ENCODE data around the gene HERPUD2. TPM values are rescaled to one million over a fixed set of nuclear protein-coding genes. Genes with fewer than 3 reads are reported as not detected.

HERPUD2 gene
- total and polyA plus RNA-seq, 5 donors, result 8.4 to 16.8 (median 16.2) TPM

GRCh38 chr7:35725280-35725680 is 30.3 kb upstream of the HERPUD2 start:
- intact Hi-C loops (cut with DNase I), result no loop called here
- ATAC-seq (no peak), DNase-seq (no peak)
- no peaks in the 10 kb centered on the region for H3K27me3 ChIP-seq (ENCODE audit: control insufficient read depth, insufficient read depth)
- H3K9me3 ChIP-seq (ENCODE audit: control insufficient read depth, low read length), result no peaks in the 10 kb centered on the region
- no peak overlapping the region for H3K4me3 ChIP-seq (ENCODE audit: low read length)
- WGBS, result 86% methylated on average over 10 of the region's 10 CpGs
- H3K4me1 ChIP-seq (ENCODE audit: control insufficient read depth, insufficient read depth, low read length), result peaks cover 10% of the 10 kb centered on the region
- H3K27ac ChIP-seq (ENCODE audit: low read length), result no peak overlapping the region

GRCh38 chr7:35723011-35723410 is 28.1 kb upstream of the HERPUD2 start:
- ATAC-seq (no peak), DNase-seq (no peak)
- H3K4me3 ChIP-seq (ENCODE audit: low read length), result no peak overlapping the region
- H3K9me3 ChIP-seq (ENCODE audit: control insufficient read depth, low read length), result no peaks in the 10 kb centered on the region
- peaks cover 7% of the 10 kb centered on the region for H3K4me1 ChIP-seq (ENCODE audit: control insufficient read depth, insufficient read depth, low read length)
- H3K27ac ChIP-seq (ENCODE audit: low read length), result no peak overlapping the region
- no peaks in the 10 kb centered on the region for H3K27me3 ChIP-seq (ENCODE audit: control insufficient read depth, insufficient read depth)
- intact Hi-C loops (cut with DNase I), result no loop called here
- 96% methylated on average over 4 of the region's 4 CpGs for WGBS

GRCh38 chr7:35722054-35722849 is 27.3 kb upstream of the HERPUD2 start:
- H3K9me3 ChIP-seq (ENCODE audit: control insufficient read depth, low read length), result no peaks in the 10 kb centered on the region
- no peak for DNase-seq
- no peak for ATAC-seq
- no peak overlapping the region for H3K27ac ChIP-seq (ENCODE audit: low read length)
- no peak overlapping the region for H3K4me3 ChIP-seq (ENCODE audit: low read length)
- 64% methylated on average over 7 of the region's 7 CpGs for WGBS
- no peaks in the 10 kb centered on the region for H3K27me3 ChIP-seq (ENCODE audit: control insufficient read depth, insufficient read depth)
- intact Hi-C loops (cut with DNase I), result no loop called here
- H3K4me1 ChIP-seq (ENCODE audit: control insufficient read depth, insufficient read depth, low read length), result peaks cover 7% of the 10 kb centered on the region

GRCh38 chr7:35721288-35721687 is 26.4 kb upstream of the HERPUD2 start:
- Histone ChIP-seq H3K4me1 (ENCODE audit: control insufficient read depth, insufficient read depth, low read length) (peaks cover 7% of the 10 kb centered on the region), H3K4me3 (ENCODE audit: low read length) (no peak overlapping the region), H3K27ac (ENCODE audit: low read length) (no peak overlapping the region), H3K9me3 (ENCODE audit: control insufficient read depth, low read length) (no peaks in the 10 kb centered on the region), H3K27me3 (ENCODE audit: control insufficient read depth, insufficient read depth) (no peaks in the 10 kb centered on the region)
- no peak for ATAC-seq
- intact Hi-C loops (cut with DNase I), result no loop called here
- 79% methylated on average over 2 of the region's 2 CpGs for WGBS
- no peak for DNase-seq

GRCh38 chr7:35720849-35721248 is 25.9 kb upstream of the HERPUD2 start:
- H3K4me3 ChIP-seq (ENCODE audit: low read length), result no peak overlapping the region
- no peak for ATAC-seq
- no peak for DNase-seq
- H3K27me3 ChIP-seq (ENCODE audit: control insufficient read depth, insufficient read depth), result no peaks in the 10 kb centered on the region
- H3K27ac ChIP-seq (ENCODE audit: low read length), result no peak overlapping the region
- H3K4me1 ChIP-seq (ENCODE audit: control insufficient read depth, insufficient read depth, low read length), result peaks cover 7% of the 10 kb centered on the region
- no peaks in the 10 kb centered on the region for H3K9me3 ChIP-seq (ENCODE audit: control insufficient read depth, low read length)
- intact Hi-C loops (cut with DNase I), result no loop called here

GRCh38 chr7:35720032-35720431 is 25.1 kb upstream of the HERPUD2 start:
- DNase-seq (no peak), ATAC-seq (no peak)
- Histone ChIP-seq H3K4me3 (ENCODE audit: low read length) (no peak overlapping the region), H3K27ac (ENCODE audit: low read length) (no peak overlapping the region), H3K9me3 (ENCODE audit: control insufficient read depth, low read length) (no peaks in the 10 kb centered on the region), H3K4me1 (ENCODE audit: control insufficient read depth, insufficient read depth, low read length) (peaks cover 7% of the 10 kb centered on the region), H3K27me3 (ENCODE audit: control insufficient read depth, insufficient read depth) (no peaks in the 10 kb centered on the region)
- WGBS, result 96% methylated on average over 1 of the region's 1 CpG
- intact Hi-C loops (cut with DNase I), result no loop called here

GRCh38 chr7:35718047-35718446 is 23.1 kb upstream of the HERPUD2 start:
- Histone ChIP-seq H3K27me3 (ENCODE audit: control insufficient read depth, insufficient read depth) (no peaks in the 10 kb centered on the region), H3K9me3 (ENCODE audit: control insufficient read depth, low read length) (no peaks in the 10 kb centered on the region), H3K27ac (ENCODE audit: low read length) (no peak overlapping the region), H3K4me3 (ENCODE audit: low read length) (no peak overlapping the region), H3K4me1 (ENCODE audit: control insufficient read depth, insufficient read depth, low read length) (peaks cover 7% of the 10 kb centered on the region)
- DNase-seq (no peak), ATAC-seq (no peak)
- 83% methylated on average over 1 of the region's 1 CpG for WGBS
- intact Hi-C loops (cut with DNase I), result loop anchor here in 2 of 4 donors (5.0 to 10.0 kb wide), 2 partner anchors 84 to 87 kb away; partner anchors contain the start of gene SEPTIN7 (in 2 of the 2)

- H3K27me3 ChIP-seq (ENCODE audit: control insufficient read depth, insufficient read depth), result no peaks in the 10 kb centered on the region
- peak in 1 of 3 donors; percentile 46 for DNase-seq
- WGBS, result 76% methylated on average over 6 of the region's 6 CpGs
- no peaks in the 10 kb centered on the region for H3K9me3 ChIP-seq (ENCODE audit: control insufficient read depth, low read length)
- no peak overlapping the region for H3K27ac ChIP-seq (ENCODE audit: low read length)
- intact Hi-C loops (cut with DNase I), result loop anchor here in 2 of 4 donors (5.0 to 10.0 kb wide), 2 partner anchors 85 to 87 kb away; partner anchors contain the start of gene SEPTIN7 (in 2 of the 2)
- no peak overlapping the region for H3K4me3 ChIP-seq (ENCODE audit: low read length)
- peaks cover 7% of the 10 kb centered on the region for H3K4me1 ChIP-seq (ENCODE audit: control insufficient read depth, insufficient read depth, low read length)
- no peak for ATAC-seq
Observed at GRCh38 chr7:35717516-35717915, 22.6 kb upstream of the HERPUD2 start.

- intact Hi-C loops (cut with DNase I), result loop anchor here in 2 of 4 donors (5.0 to 10.0 kb wide), 2 partner anchors 85 to 88 kb away; partner anchors contain the start of gene SEPTIN7 (in 2 of the 2)
- Histone ChIP-seq H3K4me3 (ENCODE audit: low read length) (peak overlapping the region; percentile 51), H3K27ac (ENCODE audit: low read length) (peak overlapping the region; percentile 63), H3K27me3 (ENCODE audit: control insufficient read depth, insufficient read depth) (no peaks in the 10 kb centered on the region), H3K4me1 (ENCODE audit: control insufficient read depth, insufficient read depth, low read length) (peaks cover 7% of the 10 kb centered on the region), H3K9me3 (ENCODE audit: control insufficient read depth, low read length) (no peaks in the 10 kb centered on the region)
- WGBS, result 28% methylated on average over 1 of the region's 1 CpG
- no peak for DNase-seq
- peak in 1 of 2 donors; percentile 16 for ATAC-seq
Observed at GRCh38 chr7:35717013-35717412, 22.1 kb upstream of the HERPUD2 start.

- Histone ChIP-seq H3K4me1 (ENCODE audit: control insufficient read depth, insufficient read depth, low read length) (peaks cover 5% of the 10 kb centered on the region), H3K27me3 (ENCODE audit: control insufficient read depth, insufficient read depth) (no peaks in the 10 kb centered on the region), H3K27ac (ENCODE audit: low read length) (peak overlapping the region; percentile 30), H3K9me3 (ENCODE audit: control insufficient read depth, low read length) (no peaks in the 10 kb centered on the region), H3K4me3 (ENCODE audit: low read length) (peak overlapping the region; percentile 51)
- peak; percentile 72 to 78 for ATAC-seq
- peak in 1 of 3 donors; percentile 49 for DNase-seq
- WGBS, result 28% methylated on average over 5 of the region's 5 CpGs
- intact Hi-C loops (cut with DNase I), result loop anchor here in 2 of 4 donors (5.0 to 10.0 kb wide), 2 partner anchors 86 to 89 kb away; partner anchors contain the start of gene SEPTIN7 (in 2 of the 2)
Observed at GRCh38 chr7:35716038-35716803, 21.3 kb upstream of the HERPUD2 start.

GRCh38 chr7:35714862-35715261 is 19.9 kb upstream of the HERPUD2 start:
- H3K27ac ChIP-seq (ENCODE audit: low read length), result no peak overlapping the region
- no peak overlapping the region for H3K4me3 ChIP-seq (ENCODE audit: low read length)
- no peaks in the 10 kb centered on the region for H3K27me3 ChIP-seq (ENCODE audit: control insufficient read depth, insufficient read depth)
- WGBS, result 92% methylated on average over 1 of the region's 1 CpG
- no peaks in the 10 kb centered on the region for H3K4me1 ChIP-seq (ENCODE audit: control insufficient read depth, insufficient read depth, low read length)
- intact Hi-C loops (cut with DNase I), result loop anchor here in 3 of 4 donors (5.0 to 10.0 kb wide), 3 partner anchors 87 to 192 kb away; partner anchors contain the start of gene SEPTIN7 (in 2 of the 3)
- no peaks in the 10 kb centered on the region for H3K9me3 ChIP-seq (ENCODE audit: control insufficient read depth, low read length)
- DNase-seq (no peak), ATAC-seq (peak in 1 of 2 donors; percentile 16)
